Stimulated activated CD8-positive, alpha-beta memory T cell treated with anti-CD3 and anti-CD28 coated beads, Interleukin-12 subunit alpha, Interleukin-12 subunit beta, amount 100 ng/mL, for 24 hours (primary cell): Measurements from ENCODE around the gene UNCX.

ENCODE experiments used
- DNase-seq: peaks from one replicate; pipeline ENCODE4 v3.0.0-alpha.2; 2020; ENCODE audit errors: extremely low read depth

Gene UNCX

DNA sequence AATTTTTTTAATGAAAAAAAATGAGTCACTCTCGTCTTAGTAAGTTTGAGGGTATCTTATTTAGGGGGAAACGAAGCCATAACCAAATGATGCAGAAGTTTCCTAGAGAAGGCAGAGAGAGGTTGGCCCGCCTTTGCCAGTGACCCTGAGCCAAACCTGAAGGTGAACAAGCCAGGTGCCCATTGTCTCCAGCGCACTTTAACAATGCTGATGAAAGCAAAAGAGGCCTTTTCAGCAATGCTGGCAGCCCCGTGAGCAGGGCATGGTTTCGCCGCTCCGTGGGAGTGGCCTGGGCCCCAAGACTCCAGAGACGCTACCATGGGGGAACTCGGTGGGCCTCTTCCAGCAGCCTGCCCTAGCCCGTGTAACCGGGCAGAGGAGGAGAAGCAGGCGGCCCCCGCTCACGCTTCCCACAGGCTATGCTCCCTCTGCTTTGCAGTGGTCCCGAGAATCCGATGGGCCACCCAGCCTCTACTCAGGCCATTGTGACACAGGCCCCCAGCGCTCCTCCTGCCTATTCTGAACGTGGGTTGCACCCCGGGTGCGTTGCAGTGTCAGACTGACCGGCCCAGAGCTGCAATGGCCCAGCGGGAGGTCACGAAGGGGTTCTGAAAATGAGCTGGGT is 14.0 kb upstream of the UNCX start:
- no peak for DNase-seq

DNA sequence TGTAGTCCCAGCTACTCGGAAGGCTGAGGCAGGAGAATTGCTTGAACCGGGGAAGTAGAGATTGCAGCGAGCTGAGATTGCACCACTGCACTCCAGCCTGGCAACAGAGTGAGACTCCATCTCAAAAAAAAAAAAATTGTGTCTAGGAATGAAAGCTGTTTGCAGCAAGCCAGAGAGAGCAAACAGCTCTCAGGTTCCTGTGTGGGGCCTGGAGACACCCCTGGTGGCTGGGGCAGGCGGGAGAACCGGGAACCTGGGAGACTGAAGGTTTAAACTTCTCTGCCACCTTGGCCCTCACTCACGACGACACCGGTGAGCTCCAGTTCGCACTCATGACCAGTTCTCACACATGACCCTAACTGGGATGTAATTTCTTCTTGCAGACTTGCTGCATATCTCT is 13.2 kb upstream of the UNCX start:
- no peak for DNase-seq

DNA sequence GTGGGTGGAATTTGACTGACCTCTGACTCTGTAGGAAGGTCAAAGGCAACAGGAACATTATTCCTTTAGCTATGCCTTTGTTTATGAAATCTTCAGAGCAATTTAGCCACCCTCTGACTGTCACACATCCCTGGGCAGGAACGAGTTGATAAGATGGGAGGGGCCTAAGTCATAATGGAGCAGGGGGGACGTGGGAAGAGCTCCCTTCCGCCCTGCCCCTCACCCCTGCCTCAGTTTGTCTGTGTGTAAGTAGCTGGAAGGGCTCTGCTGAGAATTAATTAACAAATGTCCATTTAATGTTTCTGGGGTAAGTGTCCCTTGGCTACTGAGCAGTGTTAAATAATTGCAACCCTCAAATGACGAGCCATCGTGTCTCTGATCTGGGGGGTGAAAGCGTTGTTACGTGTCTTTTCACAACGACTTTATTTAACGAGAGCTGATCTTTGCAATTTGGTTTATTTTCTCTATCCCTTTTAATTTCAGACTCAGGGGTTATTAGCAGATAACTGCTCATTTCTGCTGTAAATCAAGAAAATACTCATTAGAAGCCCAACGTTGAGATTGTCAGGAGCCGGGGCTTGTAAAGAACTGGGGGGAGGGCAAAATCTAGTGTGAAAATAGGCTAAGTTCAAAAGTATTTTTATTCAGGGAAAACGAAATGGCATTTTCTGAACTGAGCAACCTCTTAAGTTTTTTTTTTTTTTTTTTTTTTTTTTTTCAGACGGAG is 12.5 kb upstream of the UNCX start:
- DNase-seq, result no peak

DNA sequence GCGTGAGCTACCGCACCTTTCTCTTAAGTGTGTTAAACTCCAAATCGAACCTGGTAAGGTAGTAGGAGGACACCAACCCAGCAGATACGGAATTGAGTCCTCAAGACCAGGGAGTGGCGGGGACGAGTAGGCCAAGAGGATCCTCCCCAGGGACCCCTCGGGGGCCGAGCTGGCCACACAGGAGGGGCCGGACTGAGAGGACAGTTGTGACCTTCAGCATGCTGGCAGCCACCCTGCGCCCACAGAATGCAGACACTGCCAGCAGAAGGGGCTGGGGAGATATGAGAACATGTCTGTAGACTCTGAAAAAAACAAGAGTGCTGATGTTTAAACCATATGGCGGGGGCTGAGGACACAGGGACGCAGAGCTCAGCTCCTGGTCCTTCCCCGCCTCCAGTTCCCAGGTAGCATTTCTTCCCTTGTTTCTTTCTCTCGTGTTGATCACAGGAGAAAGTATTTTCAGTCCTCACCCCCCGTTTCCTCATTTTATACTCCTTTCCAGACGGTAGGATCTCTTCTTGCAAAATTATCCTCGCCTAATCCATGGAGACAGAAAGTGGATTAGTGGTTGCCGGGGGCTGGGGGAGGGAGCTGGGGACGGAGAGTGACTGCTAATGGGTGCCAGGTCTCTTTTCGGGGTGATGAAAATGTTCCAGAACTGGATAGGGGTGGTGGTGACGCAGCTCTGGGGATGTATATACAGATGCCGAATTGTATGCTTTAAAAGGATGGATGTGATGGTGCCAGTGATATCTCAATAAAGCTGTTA is 11.5 kb upstream of the UNCX start:
- DNase-seq, result no peak

DNA sequence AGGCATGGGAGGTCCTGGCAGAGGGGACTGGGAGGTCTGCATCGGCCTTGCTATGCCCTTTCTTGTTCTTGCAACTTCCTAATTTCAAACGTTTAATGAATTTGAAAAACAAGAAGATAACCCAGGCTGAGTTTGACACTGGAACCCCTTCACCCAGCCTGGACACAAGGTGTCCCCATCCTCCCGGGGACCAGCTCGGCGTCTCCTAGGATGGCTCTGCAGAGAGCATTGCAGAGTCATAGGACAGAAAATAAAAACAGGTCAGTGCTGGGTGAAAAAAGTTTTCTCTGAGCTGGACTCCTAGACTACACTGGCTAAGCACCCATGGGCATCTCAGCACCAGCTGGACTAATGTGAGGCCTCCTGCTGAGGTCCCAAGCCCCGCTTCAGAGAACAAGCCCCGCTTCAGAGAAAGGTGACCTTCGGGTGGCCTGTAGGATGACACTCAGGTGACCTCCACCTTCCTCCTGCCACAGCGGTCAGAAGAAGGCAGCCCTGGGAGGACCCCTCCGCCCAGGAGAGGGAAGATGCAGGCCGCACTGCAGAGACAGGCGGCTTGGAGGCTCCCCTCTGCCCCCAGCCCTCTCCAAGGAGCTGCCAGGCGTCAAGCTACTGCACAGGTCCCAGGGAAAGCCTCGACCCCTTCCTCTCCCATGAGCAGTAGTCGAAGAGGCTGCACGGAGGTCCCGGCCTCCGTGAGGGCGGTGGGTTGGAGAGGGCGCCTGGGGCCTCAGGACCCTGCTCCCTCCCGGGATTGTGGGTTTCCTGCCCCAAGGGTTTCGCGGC is 9.3 kb upstream of the UNCX start:
- no peak for DNase-seq

DNA sequence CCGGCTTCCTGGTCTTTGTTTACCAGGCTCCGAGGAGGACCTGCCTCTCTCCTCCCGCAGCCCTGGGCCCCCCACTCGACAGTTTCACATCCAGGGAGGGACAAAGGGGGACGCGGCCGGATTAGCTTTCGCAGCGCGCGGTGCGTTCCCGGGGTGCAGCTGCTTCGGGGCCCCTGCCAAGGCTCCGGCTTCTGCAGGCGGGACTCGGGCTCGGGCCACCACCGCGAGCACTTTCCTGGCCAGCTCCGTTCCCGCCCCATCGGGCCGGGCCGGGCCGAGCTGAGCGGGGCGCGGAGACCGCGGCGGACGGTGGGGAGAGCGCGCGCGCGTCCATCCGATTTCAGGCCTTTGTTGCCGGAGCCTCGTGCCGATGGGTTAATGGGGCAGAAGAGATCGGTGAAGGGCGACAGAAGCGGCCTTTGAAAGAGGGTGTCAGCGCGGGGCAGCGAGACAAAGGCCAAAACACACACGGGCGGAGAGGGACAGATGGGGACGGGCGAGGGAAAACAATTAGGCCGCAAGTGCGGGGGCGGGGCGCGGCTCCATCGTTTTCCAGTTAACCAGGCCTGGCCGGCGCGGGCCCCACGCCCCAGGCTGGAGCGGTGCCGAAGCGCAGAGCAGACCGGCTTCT is 8.5 kb upstream of the UNCX start:
- no peak for DNase-seq

DNA sequence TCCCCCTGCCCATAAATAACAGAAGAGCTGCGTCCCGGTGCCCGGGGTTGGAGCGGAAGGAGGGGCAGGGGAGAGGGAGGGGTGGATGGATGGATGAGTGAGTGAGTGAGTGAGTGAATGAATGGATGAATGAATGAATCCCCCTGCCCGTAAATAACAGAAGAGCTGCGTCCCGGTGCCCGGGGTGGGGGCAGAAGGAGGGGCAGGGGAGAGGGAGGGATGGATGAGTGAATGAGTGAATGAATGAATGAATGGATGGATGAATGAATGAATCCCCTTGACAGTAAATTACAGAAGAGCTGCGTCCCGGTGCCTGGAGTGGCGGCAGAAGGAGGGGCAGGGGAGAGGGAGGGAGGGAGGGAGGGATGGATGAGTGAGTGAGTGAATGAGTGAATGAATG is 7.6 kb upstream of the UNCX start:
- no peak for DNase-seq

DNA sequence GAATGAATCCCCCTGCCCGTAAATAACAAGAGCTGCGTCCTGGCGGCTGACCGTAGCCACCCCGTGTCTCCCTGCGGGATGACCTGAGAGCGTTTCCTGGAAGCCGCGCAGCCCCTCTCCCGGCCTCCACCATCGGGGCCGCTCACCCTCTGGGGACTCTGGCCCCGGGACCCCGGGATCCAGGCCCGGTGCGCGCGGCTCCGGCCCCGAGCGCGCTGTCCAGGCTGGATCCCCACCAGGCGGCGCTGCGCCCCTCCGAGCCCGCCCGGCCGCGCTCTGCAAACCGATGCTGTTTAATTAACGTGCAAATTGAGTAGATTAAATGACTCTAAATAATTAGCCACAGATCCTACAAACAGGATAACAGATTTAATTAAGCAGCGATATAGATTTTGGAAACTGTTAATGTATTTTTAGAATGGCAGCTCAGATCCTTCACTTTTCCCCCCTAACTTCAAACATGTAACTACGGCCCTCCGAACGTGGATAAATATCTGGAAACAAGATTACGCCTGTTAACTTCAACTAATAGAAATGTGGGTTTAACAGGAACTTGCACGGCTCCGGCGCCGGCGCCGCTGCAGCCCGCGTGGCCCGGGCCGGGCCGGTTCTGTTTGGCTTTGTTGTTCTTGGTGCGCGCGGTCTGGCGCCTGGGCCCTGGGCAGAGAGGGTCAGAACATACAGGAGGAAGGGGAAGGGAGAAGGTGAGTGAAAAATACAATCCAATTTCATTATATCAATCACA is 7.1 kb upstream of the UNCX start:
- no peak for DNase-seq

DNA sequence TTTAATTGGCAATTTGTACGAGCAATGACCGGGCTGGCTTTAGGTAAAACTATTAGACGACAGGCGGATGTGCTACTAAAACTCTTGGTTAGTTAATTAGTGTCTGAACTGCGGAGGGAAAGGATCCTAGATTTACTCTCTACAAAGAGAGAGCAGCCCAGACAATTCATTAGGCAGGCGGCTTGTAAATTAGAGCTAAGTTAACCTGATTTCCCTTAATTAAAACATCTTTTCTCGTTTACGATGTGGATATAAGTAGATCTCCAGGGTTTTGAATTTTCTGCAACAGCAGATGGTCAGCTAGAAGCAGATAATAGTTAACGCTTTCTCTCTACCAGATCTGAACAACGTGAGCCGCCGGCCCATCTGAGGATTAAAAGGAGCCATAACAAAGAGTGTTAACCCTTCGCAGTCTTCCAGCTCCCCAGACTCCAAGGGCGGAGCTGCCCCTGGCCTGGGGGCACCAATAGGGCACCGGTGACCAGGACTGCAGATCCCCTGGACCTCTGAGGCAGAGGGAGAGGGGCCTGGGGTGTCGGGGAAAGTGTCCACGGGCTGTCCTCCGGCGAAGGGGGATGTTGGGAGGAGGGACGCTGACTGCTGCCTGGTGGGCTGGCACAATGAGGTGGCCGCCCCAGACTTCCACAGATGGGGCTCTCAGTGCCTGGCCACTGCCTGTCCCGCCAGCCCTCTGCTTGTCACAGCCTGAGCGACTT is 6.3 kb upstream of the UNCX start:
- no peak for DNase-seq

DNA sequence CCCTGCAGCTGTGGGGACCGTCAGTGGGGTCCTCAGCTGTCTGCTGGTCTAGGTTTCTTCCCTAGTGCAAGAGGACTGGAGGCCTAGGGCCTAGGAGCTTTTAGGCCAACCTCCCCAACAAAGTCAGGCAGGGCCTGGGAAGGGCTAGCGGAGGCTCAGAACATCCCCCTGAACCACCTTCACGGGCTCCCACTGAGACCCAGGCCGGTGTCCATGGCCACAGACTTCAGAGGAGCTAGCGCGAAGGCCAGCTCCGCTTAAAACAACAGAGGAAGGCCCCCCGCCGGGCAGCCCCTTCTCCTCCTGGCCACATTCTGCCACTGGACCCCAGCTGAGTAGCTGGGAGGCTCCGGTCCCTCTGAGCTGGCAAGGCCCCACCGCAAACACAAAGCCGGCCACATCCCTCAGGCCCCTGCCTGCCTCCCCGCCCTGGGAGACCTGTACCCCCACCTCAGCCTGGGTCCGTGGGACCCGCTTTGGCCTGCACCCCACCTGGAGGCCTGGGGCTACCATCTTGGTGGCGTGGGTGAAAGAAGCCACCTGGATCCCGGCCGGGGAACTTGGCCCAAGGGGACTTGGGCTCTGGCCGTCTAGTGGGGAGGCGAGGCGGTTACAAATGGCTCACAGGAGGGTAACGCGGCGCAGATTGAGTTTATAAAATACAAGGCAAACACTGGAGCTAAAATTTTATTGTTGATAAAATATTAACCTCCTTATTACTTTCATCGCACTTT is 5.4 kb upstream of the UNCX start:
- no peak for DNase-seq

DNA sequence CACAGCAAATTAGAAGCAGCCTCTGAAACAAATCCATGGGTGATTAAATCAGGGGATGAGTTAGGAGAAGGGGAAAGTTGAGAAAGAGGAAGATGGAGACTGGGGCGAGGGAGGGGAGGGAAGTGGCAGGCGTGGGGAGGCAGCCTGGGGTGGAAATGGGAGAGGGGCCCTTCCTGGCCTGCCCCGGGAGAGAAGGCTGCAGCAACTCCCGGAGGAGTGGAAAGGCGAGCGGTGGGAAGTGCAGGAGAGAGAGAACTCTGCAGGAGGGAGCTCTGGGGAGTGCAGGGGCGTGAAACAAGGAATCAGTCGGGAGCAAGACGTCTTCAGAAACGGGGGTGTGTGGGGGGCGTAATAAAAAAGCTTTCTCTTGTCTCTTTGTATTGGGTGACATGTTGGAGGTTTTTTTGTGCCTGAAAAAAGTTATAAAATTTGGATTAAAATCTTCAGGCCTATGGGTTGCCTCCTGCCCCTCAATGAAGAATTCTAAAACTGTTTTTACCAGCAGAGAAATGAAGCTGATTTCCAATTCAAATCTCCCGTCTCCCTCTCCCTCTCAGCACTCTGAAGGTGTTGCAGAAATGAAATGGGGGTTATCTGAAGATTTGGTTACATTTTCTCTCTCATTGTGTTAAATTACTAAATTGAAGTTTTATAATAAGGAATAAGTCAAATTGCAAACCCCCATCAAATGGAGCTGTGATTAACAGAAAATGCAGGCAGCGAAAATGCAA is 4.7 kb upstream of the UNCX start:
- no peak for DNase-seq

DNA sequence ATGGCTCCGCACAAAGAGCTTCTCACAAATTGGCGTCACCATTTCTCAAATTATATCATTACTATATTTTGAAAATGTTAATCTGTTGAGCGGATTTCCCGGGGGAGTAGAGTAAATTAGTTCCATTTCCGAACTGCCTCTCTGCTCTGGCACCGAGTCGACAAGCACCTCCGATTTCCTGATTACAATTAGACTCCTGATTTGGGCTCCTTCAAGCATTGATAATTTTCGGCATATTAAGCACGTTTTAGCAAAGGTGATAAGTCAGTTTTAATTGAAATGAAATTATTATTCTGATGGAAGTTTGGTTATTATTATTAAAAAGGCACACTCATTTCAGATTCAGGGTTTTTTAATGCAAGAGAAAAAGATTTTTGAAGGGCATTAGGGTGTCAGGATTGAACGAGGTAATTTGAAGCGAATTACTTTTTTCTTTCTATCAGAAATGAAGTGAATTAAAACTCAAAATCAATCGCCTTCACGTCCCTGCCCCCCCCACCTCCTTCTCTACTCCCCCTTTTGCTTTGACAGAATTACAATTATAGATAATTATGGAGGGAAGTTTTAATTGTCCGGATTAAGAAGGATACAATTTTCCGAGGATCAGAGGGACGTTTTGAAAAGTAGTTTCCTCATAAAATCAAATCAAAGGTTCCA is 4.0 kb upstream of the UNCX start:
- DNase-seq, result no peak

DNA sequence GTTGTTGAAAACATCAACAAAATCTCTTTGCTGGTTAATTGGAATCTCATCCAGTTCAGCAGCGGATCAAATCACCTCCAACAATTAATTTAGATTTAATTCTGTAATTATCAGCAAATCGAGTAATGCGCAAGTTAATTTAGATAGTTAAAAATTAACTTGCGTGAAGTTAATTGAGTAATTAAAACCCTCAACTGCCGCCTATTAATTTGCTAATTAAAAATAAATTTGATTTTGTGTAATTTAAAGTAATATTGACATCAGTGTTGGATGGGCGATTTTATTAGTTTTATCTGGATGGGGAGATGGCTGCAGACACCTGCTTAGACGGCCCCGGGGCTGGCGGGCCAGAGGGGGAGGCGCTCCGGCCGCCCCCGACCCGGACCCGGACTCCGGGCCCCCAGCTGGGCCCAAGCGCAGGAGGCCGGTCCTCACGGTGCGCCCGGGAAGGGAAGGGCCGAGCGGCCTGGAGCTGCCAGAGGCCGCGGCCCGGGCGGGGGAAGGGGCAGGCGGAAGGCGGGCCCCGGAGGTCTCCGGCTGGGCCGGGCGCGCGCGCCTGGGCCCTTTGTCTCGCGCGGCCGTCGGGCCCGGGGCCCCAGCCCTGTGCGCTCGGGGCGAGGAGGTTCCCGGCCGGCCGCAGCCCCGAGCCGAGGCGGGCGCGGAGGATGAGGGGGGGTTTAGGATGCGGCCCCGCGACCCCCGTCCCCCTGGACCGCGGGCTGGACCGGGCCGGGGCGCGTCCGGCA is 3.3 kb upstream of the UNCX start:
- DNase-seq, result no peak

DNA sequence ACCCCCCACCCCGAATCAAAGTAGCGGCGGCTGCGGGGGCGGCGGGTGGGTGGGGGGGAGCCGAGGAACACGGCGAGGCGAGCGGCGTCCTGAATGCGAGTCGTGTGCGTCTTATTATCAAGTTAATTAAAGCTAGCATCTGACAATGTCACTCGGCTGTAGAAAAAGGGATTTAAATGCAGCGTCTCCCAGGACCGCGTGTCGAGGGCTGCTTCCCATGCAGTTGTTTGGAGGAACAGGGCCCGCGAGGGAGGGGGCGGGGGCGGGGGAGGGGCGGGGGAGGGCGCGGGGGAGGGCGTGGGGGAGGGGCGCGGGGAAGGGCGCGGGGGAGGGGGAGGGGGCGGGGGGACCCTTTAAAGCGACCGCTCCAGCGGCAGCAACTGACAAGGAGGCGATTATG is 2.7 kb upstream of the UNCX start:
- DNase-seq, result no peak

DNA sequence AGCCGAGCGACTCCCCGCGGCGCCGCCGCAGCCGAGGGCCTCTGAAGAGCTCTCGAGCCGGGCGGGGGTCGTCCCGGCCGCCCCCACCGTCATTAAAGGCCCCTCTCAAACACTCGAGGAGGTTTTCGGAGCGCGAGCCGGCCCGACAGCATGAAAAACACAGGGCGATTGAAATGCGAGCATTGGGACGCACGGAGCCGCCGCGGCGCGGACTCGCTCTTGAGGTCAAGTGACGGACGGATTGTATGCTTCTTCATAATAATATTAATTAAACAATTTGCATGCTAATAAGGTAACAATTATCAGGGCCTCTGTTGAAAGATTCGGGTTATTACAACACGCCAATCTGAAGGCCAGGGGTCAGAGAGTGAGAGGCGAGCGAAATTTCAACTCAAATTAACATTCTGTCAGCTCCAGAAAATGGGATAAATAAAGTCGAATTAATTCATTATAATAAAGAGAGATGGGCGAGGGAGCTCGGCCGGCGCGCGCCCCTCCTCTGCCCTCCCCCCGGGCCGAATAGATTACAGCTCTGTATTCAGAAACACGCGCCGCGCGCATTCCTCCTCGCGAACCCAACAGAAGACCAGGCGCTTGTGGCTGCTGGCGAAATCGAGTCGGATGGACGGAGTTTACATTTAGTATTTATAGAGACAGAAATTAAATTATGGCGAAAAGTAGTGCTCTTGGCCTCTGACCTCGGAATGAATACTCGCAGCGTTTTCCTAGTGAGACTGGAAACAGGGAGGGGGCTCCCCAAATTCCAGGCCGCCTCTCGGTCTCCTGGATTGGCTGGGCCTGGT is 2.1 kb upstream of the UNCX start:
- no peak for DNase-seq

DNA sequence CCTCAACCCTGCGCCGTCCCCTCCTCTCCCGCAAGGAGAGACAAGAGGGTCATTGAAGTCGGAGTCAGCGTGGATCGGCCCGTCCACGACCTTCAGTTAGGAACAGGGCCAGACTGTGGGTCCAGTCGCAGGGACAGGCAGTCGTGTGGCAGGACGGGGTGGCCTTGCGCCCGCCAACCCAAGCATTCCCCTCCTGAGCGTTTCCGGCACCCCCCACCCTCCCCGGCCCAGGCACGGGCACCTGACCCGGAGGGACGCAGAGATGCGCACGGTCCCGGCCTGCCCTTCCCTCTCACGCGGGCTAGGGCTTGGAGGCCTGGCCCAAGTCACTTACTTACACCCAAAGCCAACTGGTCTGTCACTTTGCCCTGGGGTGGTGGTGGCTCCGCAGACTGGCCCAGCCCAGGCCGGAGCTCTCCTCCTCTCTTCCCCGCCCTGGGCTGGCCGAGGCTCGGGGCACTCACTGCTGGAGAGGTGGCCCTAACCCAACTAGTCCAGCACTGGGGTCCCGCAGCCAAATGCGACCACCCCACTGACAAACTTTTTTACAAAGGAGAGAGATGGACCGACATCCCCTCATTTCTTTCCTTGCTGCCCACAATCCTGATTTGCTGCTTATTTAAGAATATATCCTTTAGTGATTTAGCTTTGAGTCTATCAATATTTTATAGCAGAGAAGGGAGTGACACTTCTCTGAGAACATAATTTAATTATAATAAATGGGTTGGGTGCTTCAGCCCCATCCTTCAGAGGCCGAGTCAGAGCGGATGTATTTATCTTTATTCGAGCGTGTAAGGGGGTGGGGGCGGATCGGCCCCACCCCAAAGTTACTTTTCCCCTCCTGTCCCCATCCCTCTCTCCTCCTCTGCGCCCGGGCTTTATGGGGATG is 1.2 kb upstream of the UNCX start:
- DNase-seq, result no peak
